Prostate gland (tissue), 2 donors: ENCODE data around the gene GRHL1. TPM values are rescaled to one million over a fixed set of nuclear protein-coding genes. Genes with fewer than 3 reads are reported as not detected.

Experiments
- DNase-seq: peaks from one replicate; pipeline ENCODE4 v3.0.0-alpha.2; 2019; ENCODE audit warnings: low spot score
- H3K27ac ChIP-seq, 2 donors: fragments of 200-600 bp; sonication (generic); 2 replicates each; pipeline ENCODE4 v1.5.1; 2017 to 2019
- H3K27me3 ChIP-seq: fragments of 200-600 bp; sonication (generic); replicated peaks from 2 replicates; pipeline ENCODE4 v1.5.1; 2019; ENCODE audit not compliant: insufficient read depth
- H3K36me3 ChIP-seq, 2 donors: fragments of 200-600 bp; sonication (generic); 1 replicate in 1 of 2; 2 replicates in 1 of 2; pipeline versions ENCODE4 v1.5.1 to v1.8.1; 2017 to 2019
- H3K4me1 ChIP-seq: fragments of 200-600 bp; sonication (generic); replicated peaks from 2 replicates; pipeline ENCODE4 v1.5.1; 2019
- H3K4me3 ChIP-seq, 2 donors: fragments of 200-600 bp; sonication (generic); 2 replicates each; pipeline ENCODE4 v1.5.1; 2017 to 2019
- H3K9me3 ChIP-seq: fragments of 200-600 bp; sonication (generic); 2 replicates; pipeline ENCODE4 v1.5.1; 2017
- POLR2A ChIP-seq: fragments of 450-650 bp; IDR thresholded peaks from one replicate; pipeline ENCODE4 v1.6.1; 2016; ENCODE audit warnings: antibody characterized with exemption, mild to moderate bottlenecking
- POLR2AphosphoS5 ChIP-seq: sonication (generic); formaldehyde crosslinking; IDR thresholded peaks from one replicate; pipeline ENCODE4 v1.6.1; 2017; ENCODE audit warnings: antibody characterized with exemption
- WGBS: methylation state at CpG from one replicate; pipeline ENCODE4 v1.1.5; 2018; 5-methylcytosine and 5-hydroxymethylcytosine counted together
- intact Hi-C: fragments of 100-400 bp; cut with DNase I; formaldehyde crosslinking; loops from one replicate; pipeline ENCODE4 v1.14.2; 2022
- total RNA-seq, 2 donors: library from RNA; depleted of rRNA; stranded (reverse); fragments of >200 nt; gene quantifications; one replicate each; pipeline ENCODE4 v1.1.0, GENCODE V29; 2016
- TF ChIP-seq, protein P1 (sequence below), 4 experiments: fragments of 200-600 bp in 2 of 4; fragments of 450-650 bp in 2 of 4; sonication (generic) in 2 of 4; IDR thresholded peaks; 1 replicate in 3 of 4; 2 replicates in 1 of 4; pipeline ENCODE4 v1.5.1; 2016 to 2019; ENCODE audit warnings: antibody characterized with exemption in 4 of 4, mild to moderate bottlenecking in 2 of 4, moderate library complexity in 2 of 4

Gene GRHL1
- total RNA-seq, 2 donors from 2014 or later, result 25.7 to 31.8 TPM

DNA sequence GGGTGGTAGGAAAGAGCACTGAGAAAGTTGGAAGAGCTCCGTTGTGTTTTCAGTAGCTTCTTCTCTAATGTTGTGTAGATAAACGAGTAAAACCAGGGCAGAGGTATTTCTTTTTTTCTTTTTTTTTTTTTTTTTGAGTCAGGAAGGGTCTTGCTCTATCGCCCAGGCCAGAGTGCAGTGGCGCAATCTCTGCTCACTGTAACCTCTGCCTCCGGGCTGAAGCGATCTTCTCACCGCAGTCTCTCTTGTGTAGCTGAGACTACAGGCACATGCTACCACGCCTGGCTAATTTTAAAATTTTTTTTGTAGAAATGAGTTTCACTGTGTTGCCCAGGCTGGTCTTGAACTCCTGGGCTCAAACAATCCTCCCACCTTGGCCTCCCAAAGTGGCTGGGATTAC lies 6.6 kb downstream of the GRHL1 start:
- intact Hi-C loops, result no loop called here
- no peaks in the 10 kb centered on the region for H3K9me3 ChIP-seq
- WGBS, result 95% methylated on average over 8 of the region's 8 CpGs
- H3K27ac ChIP-seq, result no peak overlapping the region
- H3K27me3 ChIP-seq, result no peaks in the 10 kb centered on the region
- H3K36me3 ChIP-seq, result no peaks in the 10 kb centered on the region
- TF ChIP-seq POLR2A (no peak), POLR2AphosphoS5 (no peak)
- TF ChIP-seq, protein P1, sequence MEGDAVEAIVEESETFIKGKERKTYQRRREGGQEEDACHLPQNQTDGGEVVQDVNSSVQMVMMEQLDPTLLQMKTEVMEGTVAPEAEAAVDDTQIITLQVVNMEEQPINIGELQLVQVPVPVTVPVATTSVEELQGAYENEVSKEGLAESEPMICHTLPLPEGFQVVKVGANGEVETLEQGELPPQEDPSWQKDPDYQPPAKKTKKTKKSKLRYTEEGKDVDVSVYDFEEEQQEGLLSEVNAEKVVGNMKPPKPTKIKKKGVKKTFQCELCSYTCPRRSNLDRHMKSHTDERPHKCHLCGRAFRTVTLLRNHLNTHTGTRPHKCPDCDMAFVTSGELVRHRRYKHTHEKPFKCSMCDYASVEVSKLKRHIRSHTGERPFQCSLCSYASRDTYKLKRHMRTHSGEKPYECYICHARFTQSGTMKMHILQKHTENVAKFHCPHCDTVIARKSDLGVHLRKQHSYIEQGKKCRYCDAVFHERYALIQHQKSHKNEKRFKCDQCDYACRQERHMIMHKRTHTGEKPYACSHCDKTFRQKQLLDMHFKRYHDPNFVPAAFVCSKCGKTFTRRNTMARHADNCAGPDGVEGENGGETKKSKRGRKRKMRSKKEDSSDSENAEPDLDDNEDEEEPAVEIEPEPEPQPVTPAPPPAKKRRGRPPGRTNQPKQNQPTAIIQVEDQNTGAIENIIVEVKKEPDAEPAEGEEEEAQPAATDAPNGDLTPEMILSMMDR (IDR thresholded peaks at IDR 0.05), result no peak
- no peak for DNase-seq
- no peaks in the 10 kb centered on the region for H3K4me1 ChIP-seq
- H3K4me3 ChIP-seq, result no peak overlapping the region

DNA sequence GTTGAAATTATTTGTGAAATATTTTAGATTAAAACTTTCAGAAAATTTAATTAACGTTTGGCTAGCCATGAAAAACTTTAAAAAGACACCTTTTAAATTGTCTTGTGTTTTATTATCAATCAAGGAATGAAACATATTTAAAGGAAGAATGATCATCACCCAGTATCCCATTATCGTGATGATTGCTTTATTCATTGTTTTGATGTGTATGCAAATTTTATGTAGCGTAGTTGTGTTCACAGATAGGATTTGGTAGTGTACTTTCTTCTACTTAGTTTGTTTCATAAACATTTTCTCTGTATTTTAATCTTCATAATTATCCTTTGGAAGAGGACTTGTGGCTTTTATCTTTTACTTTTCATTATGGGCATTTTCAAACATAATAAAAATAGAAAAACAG lies 7.8 kb downstream of the GRHL1 start:
- H3K27me3 ChIP-seq, result no peaks in the 10 kb centered on the region
- DNase-seq, result no peak
- H3K36me3 ChIP-seq, result no peaks in the 10 kb centered on the region
- no peak overlapping the region for H3K4me3 ChIP-seq
- TF ChIP-seq, protein P1 (IDR thresholded peaks at IDR 0.05), result no peak
- TF ChIP-seq POLR2AphosphoS5 (no peak), POLR2A (no peak)
- H3K27ac ChIP-seq, result no peak overlapping the region
- intact Hi-C loops, result no loop called here
- WGBS, result 92% methylated on average over 3 of the region's 3 CpGs
- no peaks in the 10 kb centered on the region for H3K9me3 ChIP-seq
- H3K4me1 ChIP-seq, result no peaks in the 10 kb centered on the region

DNA sequence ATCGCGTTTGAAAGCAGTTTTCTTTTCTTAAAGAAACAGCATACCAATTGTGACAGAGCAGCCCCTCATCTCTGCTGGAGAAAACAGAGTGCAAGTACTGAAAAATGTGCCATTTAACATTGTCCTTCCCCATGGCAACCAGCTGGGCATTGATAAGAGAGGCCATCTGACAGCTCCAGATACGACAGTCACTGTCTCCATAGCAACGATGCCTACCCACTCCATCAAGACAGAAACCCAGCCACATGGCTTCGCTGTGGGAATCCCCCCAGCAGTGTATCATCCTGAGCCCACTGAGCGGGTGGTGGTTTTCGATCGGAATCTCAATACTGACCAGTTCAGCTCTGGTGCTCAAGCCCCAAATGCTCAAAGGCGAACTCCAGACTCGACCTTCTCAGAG lies 9.5 kb downstream of the GRHL1 start:
- DNase-seq, result no peak
- H3K9me3 ChIP-seq, result no peaks in the 10 kb centered on the region
- TF ChIP-seq, protein P1 (IDR thresholded peaks at IDR 0.05), result no peak
- TF ChIP-seq POLR2A (no peak), POLR2AphosphoS5 (no peak)
- no peaks in the 10 kb centered on the region for H3K4me1 ChIP-seq
- no peaks in the 10 kb centered on the region for H3K27me3 ChIP-seq
- H3K4me3 ChIP-seq, result no peak overlapping the region
- no peaks in the 10 kb centered on the region for H3K36me3 ChIP-seq
- intact Hi-C loops, result no loop called here
- WGBS, result 86% methylated on average over 10 of the region's 10 CpGs
- no peak overlapping the region for H3K27ac ChIP-seq

DNA sequence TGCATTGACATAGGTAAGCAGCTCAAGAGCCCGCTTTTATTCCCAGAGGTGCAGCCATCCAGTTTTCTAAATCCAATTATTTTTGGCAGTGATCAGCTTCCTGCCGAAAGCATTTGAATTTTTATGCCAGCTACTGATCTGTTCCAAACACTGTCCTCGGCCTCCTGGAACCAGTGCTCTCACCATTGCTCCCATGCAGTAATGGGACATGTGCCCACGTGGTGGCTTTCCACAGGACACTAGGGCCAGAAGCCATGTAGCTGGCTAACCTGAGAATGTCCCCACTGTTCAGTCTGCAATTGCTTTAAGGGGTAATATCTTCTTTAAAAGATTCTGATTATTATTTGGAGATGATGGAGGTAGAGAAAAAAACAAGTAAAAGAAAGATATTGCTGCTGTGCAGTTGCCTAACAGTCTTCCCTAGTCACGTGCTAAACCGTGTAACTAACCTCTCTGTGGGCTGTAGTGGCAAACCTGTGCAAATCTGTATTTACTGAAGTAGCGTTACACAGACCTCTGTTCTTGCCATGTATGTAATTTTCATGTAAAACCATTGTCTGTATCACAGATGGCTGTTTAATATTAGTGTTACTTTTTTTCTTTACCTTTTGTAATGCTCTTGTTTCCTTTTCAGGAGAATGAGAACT lies 13.0 kb downstream of the GRHL1 start:
- no peak for DNase-seq
- WGBS, result 65% methylated on average over 7 of the region's 7 CpGs
- no peaks in the 10 kb centered on the region for H3K9me3 ChIP-seq
- intact Hi-C loops, result no loop called here
- no peaks in the 10 kb centered on the region for H3K27me3 ChIP-seq
- TF ChIP-seq, protein P1 (IDR thresholded peaks at IDR 0.05), result no peak
- TF ChIP-seq POLR2A, result no peak
- H3K36me3 ChIP-seq, result no peaks in the 10 kb centered on the region
- H3K4me1 ChIP-seq, result no peaks in the 10 kb centered on the region
- H3K4me3 ChIP-seq, result no peak overlapping the region
- H3K27ac ChIP-seq, result no peak overlapping the region

DNA sequence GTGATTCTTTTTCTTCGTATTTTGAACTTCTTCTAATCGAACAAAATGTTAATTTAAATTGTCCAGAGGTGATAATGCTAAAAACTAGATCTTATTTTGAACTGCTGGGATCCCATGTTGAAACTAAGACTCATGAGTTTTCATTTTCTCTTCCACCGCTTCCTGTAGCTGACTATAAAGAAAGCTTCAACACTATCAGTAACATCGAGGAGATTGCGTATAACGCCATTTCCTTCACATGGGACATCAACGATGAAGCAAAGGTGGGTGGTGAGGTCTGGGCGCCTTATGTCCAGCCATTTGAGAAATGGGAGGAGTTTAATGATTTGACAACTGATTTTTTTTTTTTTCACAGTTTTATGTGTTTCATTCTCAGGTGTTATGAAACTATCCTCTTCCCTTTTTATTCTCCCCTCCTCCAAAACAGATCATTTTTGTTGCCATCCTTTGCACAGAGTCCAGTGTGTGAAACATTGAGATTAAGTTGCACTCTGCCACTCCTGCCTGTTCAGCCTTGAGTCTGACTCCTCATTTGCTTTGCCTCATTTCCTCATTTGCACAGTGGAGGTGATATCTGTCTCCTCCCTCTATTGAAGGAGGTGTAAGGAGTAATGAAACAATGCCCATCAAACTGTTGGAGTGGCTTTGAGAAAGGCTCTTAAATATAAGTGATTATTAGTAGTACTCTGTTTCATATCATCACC lies 13.8 kb downstream of the GRHL1 start:
- TF ChIP-seq POLR2A (no peak), POLR2AphosphoS5 (no peak)
- TF ChIP-seq, protein P1 (IDR thresholded peaks at IDR 0.05), result no peak
- no peaks in the 10 kb centered on the region for H3K36me3 ChIP-seq
- no peaks in the 10 kb centered on the region for H3K27me3 ChIP-seq
- H3K4me1 ChIP-seq, result no peaks in the 10 kb centered on the region
- H3K9me3 ChIP-seq, result no peaks in the 10 kb centered on the region
- intact Hi-C loops, result no loop called here
- no peak for DNase-seq
- no peak overlapping the region for H3K27ac ChIP-seq
- no peak overlapping the region for H3K4me3 ChIP-seq
- WGBS, result 95% methylated on average over 8 of the region's 8 CpGs
